ENCODE results near the gene LRRC26.

Gene LRRC26

GRCh38 chr9:137193771-137194170 lies 23.9 kb upstream of the LRRC26 start:
- no peak overlapping the region for H3K4me3 ChIP-seq (ENCODE audit: low read depth, low read length)
- in situ Hi-C loops (cut with HindIII; ENCODE audit: low sequenced_read_pairs) = no loop called here
- no peak for TF ChIP-seq CTCF (IDR thresholded peaks at IDR 0.05; ENCODE audit: low read depth, low read length, missing control alignments)
- no peak for DNase-seq (ENCODE audit: low read depth)

- in situ Hi-C loops (cut with HindIII; ENCODE audit: low sequenced_read_pairs) = no loop called here
- no peak for DNase-seq (ENCODE audit: low read depth)
- no peak overlapping the region for H3K4me3 ChIP-seq (ENCODE audit: low read depth, low read length)
- TF ChIP-seq CTCF (IDR thresholded peaks at IDR 0.05; ENCODE audit: low read depth, low read length, missing control alignments) = no peak
Observed at GRCh38 chr9:137192859-137193258, 23.0 kb upstream of the LRRC26 start.

- TF ChIP-seq CTCF (IDR thresholded peaks at IDR 0.05; ENCODE audit: low read depth, low read length, missing control alignments) = no peak
- H3K4me3 ChIP-seq (ENCODE audit: low read depth, low read length) = no peak overlapping the region
- in situ Hi-C loops (cut with HindIII; ENCODE audit: low sequenced_read_pairs) = no loop called here
- DNase-seq (ENCODE audit: low read depth) = no peak
Observed at GRCh38 chr9:137192448-137192780, 22.6 kb upstream of the LRRC26 start.

- no peak for TF ChIP-seq CTCF (IDR thresholded peaks at IDR 0.05; ENCODE audit: low read depth, low read length, missing control alignments)
- no peak for DNase-seq (ENCODE audit: low read depth)
- H3K4me3 ChIP-seq (ENCODE audit: low read depth, low read length) = no peak overlapping the region
- in situ Hi-C loops (cut with HindIII; ENCODE audit: low sequenced_read_pairs) = no loop called here
Observed at GRCh38 chr9:137191691-137192447, 22.0 kb upstream of the LRRC26 start.

- DNase-seq (ENCODE audit: low read depth) = no peak
- no peak overlapping the region for H3K4me3 ChIP-seq (ENCODE audit: low read depth, low read length)
- in situ Hi-C loops (cut with HindIII; ENCODE audit: low sequenced_read_pairs) = no loop called here
- no peak for TF ChIP-seq CTCF (IDR thresholded peaks at IDR 0.05; ENCODE audit: low read depth, low read length, missing control alignments)
Observed at GRCh38 chr9:137191245-137191644, 21.4 kb upstream of the LRRC26 start.

- TF ChIP-seq CTCF (IDR thresholded peaks at IDR 0.05; ENCODE audit: low read depth, low read length, missing control alignments) = no peak
- H3K4me3 ChIP-seq (ENCODE audit: low read depth, low read length) = no peak overlapping the region
- no peak for DNase-seq (ENCODE audit: low read depth)
- in situ Hi-C loops (cut with HindIII; ENCODE audit: low sequenced_read_pairs) = no loop called here
Observed at GRCh38 chr9:137190315-137190856, 20.5 kb upstream of the LRRC26 start.

Measured in astrocyte of the cerebellum (primary cell).